ENCODE measurements around the gene AKR1C1.
"Not testable (repeated sequence)": the region's sequence is repeated elsewhere in the genome, so short reads cannot be mapped to it uniquely, and the experiment has no call there.

Gene AKR1C1

DNA sequence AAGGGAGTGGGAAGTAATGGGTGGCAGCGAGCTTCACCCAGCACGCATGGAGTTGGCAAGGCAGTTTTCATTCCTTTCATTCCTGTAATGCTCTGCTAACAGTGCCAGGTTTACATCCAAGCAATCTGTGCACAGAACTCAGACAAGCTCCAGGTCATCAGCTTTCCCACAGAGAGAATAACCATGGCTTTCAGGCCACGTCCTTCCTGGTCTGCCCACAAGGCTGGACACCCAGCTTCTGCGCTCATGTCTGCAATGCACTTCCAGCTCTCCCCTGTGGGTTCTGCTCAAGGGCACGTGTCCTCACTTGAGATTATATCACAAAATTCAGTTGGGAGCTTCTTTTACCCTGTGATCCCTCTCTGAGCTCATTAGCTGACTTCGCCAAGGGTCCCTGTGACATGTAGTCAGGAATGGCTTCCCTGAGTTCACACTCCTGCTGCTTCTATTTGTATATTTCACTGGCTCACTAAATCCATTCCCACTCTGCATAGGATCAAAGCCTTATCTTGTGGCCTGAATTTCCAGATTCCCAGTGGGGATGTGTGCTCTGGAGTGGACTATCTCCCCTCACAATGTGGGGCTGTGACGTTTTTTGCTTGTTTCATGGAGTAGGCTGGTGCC is 21.9 kb downstream of the AKR1C1 start:
- no peak for DNase-seq

DNA sequence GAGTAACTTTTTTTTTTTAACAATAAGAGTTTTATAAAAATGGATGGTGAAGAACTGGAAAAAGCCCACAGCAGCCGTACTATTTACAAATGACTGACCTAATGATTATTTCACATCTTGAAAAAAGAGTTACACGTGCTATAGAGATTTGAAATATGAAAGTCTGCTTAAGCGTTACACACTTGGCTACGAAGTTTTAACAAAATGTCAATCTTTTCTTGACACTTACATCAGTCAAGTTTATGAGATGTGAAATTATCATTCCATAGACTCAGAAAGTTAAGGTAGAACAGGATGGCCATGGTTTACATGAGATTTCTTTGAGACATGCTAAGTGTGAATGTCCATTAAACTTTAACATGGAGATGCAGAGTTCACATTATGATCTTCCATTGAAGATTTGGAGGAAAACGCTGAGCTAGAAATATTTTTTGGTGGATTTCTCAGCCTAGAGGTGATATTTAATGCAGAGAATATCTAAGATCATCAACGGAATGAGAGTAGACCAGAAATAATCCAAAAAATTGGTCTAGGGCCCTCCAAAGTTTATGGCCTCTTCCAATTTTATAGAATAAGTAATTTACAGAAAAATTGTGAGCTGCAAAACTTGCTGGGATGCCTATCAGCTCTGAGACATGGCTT is 24.9 kb downstream of the AKR1C1 start:
- not testable (repeated sequence) for DNase-seq

GRCh38 chr10:4990217-4990616 is 27.0 kb downstream of the AKR1C1 start:
- DNase-seq, result no peak

DNA sequence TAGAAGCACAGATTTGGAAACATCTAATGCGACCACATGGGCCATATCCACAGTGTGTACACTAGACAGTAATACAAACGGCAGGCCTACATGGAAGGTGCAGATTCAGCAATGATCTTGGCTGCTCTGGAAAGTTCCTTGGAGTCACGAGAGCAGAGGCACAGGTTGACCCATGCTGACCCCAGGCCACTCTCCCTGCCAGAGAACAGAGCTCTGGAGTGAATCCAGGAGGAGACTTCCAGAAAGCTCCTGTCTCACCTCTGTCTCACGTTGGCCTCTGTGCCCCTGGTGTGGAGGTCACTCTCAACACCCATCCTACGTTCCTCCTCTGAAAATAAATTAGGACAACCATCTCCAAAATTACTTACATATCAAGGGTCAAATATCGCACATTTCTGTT is 28.2 kb downstream of the AKR1C1 start:
- DNase-seq, result not testable (repeated sequence)

DNA sequence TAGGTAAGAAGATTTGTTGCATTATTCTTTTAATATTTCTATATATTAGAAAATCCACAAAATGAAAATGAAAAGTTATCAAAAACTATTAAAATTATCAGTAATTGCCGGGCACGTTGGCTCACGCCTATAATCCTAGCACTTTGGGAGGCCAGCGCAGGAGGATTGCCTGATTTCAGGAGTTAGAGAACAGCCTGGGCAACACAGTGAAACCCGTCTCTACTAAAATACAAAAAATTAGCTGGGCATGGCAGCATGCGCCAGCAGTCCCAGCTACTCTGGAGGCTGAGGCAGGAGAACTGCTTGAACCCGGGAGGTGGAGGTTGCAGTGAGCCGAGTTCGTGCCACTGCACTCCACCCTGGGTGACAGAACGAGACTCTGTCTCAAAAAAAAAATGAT is 29.3 kb downstream of the AKR1C1 start:
- DNase-seq, result not testable (repeated sequence)

GRCh38 chr10:4994260-4994659 is 31.0 kb downstream of the AKR1C1 start:
- not testable (repeated sequence) for DNase-seq

DNA sequence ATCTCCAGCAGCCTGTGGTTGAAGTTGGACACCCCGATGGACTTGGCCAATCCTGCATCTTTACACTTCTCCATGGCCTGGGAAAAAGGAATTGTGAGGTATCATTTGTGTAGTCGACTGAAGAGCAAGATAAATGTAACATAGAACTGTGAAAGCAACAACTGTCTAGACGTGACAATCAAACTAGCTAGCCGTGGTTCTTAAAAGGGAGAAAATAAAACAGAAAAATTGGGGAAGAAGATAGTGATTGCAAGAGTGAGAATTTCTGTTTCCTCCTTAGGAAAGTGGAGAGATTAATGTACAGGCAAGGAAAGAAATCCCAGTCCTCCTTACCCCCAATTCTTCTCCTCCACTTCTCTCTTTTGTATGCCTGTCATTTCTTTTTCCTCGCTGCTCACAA is 35.5 kb downstream of the AKR1C1 start:
- DNase-seq, result no peak

- no peak for DNase-seq
Observed at GRCh38 chr10:5002013-5002727, 39.0 kb downstream of the AKR1C1 start.

DNA sequence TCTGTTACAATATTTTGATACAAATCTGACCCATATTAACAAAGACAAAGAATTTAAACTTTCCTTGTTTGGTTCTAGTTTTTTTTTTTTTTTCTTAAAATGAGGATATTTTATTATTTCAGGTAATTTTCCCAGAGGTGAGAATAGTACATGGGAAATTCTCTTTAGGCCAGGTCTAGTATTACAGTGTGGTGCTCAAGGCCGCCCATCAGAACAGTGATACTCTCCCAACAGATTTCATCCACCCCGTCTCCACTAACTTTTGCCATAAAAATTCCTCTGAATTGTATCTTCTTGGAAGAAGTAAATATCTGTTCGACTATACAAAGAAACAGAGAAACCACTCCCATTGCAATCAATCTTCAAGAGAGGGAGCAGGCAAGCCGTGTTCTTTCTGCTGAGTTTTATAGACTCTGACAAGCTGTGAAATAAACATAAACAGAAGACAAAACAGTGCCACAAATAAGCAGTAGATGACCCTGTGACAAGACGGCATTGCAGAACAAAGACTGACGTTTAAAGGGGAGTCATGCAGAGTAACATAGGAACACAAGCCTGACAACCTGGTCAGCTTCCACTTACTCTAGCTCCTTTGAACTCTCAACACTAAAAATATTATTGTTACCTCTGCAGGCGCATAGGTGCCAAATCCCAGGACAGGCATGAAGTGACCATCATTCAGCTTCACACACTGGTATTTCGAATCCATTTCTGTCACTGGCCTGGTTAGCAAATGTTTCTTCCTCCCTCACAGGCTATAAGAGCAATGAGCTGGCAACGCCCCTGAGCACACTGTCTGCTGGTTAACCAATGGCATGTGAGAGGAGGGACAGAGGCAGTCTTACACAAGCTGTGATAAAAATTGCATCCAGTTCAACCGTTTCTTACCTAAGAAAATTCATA is 40.2 kb downstream of the AKR1C1 start, which contains the start of gene AKR1C2:
Gene AKR1C2, minus strand, starts transcription at position 731 of the 903 bp plus-strand sequence. Its CDS starts 22 bp downstream, at position 709.
- DNase-seq, result not testable (repeated sequence)

GRCh38 chr10:5004030-5004385 is 40.8 kb downstream of the AKR1C1 start:
- not testable (repeated sequence) for DNase-seq

- not testable (repeated sequence) for DNase-seq
Observed at GRCh38 chr10:5004501-5004900, 41.3 kb downstream of the AKR1C1 start.

- DNase-seq, result not testable (repeated sequence)
Observed at GRCh38 chr10:5008857-5009548, 45.8 kb downstream of the AKR1C1 start.

- DNase-seq, result not testable (repeated sequence)
Observed at GRCh38 chr10:5010043-5010442, 46.8 kb downstream of the AKR1C1 start.

DNA sequence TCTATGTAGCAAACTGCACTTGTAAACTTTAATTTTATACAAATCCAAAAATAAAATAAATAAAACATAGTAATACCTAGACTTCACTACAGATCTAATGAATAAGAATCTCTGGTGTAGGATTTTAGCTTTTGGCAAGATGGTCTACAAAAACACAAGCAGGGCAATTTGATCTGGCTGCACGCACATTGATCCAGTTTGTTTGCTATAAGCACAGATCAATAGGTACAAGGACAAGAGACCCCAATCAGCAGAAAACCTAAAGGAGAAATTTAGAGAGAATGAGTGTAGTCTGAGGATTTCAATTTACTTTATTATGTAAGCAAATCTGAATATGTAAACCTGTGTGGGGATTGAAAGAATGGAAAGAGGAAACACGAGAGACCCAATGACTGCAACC is 48.2 kb downstream of the AKR1C1 start:
- DNase-seq, result not testable (repeated sequence)

- no peak for DNase-seq
Observed at GRCh38 chr10:5012595-5012994, 49.4 kb downstream of the AKR1C1 start.

- DNase-seq, result no peak
Observed at GRCh38 chr10:5013385-5013784, 50.2 kb downstream of the AKR1C1 start.

DNA sequence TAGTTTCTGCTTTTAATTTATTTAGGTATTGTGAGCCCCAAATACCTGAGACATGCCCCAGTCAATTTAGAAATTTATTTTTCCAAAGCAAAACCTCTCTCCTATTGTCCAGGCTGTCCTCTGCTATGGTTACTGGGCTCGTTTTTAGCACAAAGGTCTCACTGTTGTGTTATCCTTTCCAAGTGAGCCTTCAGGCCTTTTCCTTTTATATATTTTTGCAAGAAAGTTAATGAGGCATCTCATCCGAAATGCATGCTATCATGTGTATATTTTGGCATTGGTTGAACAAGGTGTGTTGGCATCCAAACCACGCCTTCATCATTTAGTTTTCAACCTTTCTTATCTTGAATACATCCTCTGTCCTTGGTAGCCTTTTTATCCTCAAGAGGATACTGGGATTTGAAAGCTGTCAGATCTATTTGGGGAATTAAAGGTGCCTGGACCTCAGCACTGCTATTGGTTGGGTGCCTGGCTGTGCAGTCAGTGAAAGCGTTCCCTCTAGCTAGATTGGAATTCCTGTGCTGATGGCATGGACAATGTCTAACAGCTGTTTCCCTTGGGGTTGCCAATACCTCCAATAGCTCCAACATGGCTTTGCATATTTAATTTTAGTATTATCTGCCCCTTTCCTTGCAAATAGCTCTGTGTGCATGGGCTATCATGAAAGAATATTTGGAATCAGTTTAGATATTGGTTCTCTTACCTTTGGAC is 51.1 kb downstream of the AKR1C1 start:
- not testable (repeated sequence) for DNase-seq

DNA sequence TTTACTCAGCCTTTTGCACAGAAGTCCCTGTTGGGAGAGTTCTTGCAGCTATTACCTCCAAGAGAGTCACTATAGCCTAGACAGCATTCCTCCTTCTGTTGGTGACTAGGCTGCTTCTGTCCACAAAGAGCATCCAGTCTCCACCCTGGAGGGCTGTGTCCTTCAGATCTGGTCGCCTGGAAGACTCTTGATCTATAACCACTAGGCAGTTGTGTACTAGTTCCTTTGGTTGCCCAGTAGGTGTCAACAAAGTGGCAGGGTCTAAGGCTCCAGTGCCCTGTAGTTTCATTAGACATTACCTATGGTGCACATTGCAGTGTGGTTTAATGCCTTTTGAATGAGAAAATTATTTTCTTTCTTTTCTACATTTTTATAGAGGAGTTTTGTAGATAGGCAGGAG is 51.7 kb downstream of the AKR1C1 start:
- DNase-seq, result no peak

GRCh38 chr10:5018134-5018533 is 54.9 kb downstream of the AKR1C1 start:
- no peak for DNase-seq

DNA sequence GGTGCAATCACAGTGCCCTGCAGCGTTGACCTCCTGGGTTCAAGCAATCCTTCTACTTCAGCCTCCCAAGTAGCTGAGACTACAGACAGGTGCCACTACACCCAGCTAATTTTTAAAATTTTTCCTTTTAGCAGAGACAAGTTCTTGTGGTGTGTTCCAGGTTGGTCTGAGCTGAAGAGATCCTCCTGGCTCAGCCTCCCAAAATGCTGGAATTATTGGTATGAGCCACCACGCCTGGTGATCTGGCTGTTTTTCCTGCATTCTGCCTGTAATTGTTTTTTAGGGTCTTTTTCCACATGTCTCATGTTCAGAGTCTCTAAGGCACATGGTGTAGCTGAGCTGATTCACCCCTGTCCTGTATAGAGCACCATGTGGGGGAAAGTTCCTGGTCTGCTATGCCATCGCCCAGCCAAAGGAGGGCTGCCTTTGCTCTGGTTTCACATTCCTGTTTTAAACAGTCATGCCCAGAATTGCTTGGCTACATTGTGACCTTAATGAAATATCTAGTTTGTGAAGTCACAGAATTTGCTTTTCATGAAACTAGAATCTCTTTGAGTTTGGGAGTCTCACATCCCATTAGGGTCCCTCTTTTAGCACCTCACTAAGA is 55.6 kb downstream of the AKR1C1 start:
- DNase-seq, result not testable (repeated sequence)

Data from NCI-H226 (cell line).